ENCODE results near the gene CAMTA1. TPM values are rescaled to one million over a fixed set of nuclear protein-coding genes. Genes with fewer than 3 reads are reported as not detected.

Gene CAMTA1
- total RNA-seq, 1 donor from 2014 or later, result 62.9 TPM

GRCh38 chr1:7218210-7218832 is 433.1 kb downstream of the CAMTA1 start:
- DNase-seq (ENCODE audit: extremely low spot score in 2 of 2), result no peak
- Histone ChIP-seq H3K4me1 (no peaks in the 10 kb centered on the region), H3K27me3 (no peaks in the 10 kb centered on the region), H3K36me3 (no peaks in the 10 kb centered on the region), H3K27ac (no peak overlapping the region), H3K9me3 (no peaks in the 10 kb centered on the region), H3K4me3 (no peak overlapping the region)
- intact Hi-C loops (cut with DNase I), result no loop called here
- TF ChIP-seq, protein P1, sequence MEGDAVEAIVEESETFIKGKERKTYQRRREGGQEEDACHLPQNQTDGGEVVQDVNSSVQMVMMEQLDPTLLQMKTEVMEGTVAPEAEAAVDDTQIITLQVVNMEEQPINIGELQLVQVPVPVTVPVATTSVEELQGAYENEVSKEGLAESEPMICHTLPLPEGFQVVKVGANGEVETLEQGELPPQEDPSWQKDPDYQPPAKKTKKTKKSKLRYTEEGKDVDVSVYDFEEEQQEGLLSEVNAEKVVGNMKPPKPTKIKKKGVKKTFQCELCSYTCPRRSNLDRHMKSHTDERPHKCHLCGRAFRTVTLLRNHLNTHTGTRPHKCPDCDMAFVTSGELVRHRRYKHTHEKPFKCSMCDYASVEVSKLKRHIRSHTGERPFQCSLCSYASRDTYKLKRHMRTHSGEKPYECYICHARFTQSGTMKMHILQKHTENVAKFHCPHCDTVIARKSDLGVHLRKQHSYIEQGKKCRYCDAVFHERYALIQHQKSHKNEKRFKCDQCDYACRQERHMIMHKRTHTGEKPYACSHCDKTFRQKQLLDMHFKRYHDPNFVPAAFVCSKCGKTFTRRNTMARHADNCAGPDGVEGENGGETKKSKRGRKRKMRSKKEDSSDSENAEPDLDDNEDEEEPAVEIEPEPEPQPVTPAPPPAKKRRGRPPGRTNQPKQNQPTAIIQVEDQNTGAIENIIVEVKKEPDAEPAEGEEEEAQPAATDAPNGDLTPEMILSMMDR (IDR thresholded peaks at IDR 0.05), result peak in 2 of 3 experiments; percentile 26 to 43
- no peak for TF ChIP-seq POLR2AphosphoS5 (IDR thresholded peaks at IDR 0.05; ENCODE audit: insufficient read depth in 1 of 2, low read depth in 1 of 2)
- TF ChIP-seq POLR2A (IDR thresholded peaks at IDR 0.05), result no peak

- intact Hi-C loops (cut with DNase I), result no loop called here
- no peaks in the 10 kb centered on the region for H3K4me1 ChIP-seq
- H3K36me3 ChIP-seq, result no peaks in the 10 kb centered on the region
- no peak overlapping the region for H3K4me3 ChIP-seq
- TF ChIP-seq POLR2A (IDR thresholded peaks at IDR 0.05) (no peak), POLR2AphosphoS5 (IDR thresholded peaks at IDR 0.05; ENCODE audit: insufficient read depth in 1 of 2, low read depth in 1 of 2) (no peak)
- TF ChIP-seq, protein P1 (IDR thresholded peaks at IDR 0.05), result no peak
- DNase-seq (ENCODE audit: extremely low spot score in 2 of 2), result no peak
- H3K27me3 ChIP-seq, result no peaks in the 10 kb centered on the region
- H3K9me3 ChIP-seq, result no peaks in the 10 kb centered on the region
- H3K27ac ChIP-seq, result no peak overlapping the region
These were observed 433.8 kb downstream of the CAMTA1 start for GRCh38 chr1:7219031-7219430.

GRCh38 chr1:7220007-7220406 is 434.8 kb downstream of the CAMTA1 start:
- intact Hi-C loops (cut with DNase I), result no loop called here
- no peaks in the 10 kb centered on the region for H3K4me1 ChIP-seq
- H3K27ac ChIP-seq, result no peak overlapping the region
- DNase-seq (ENCODE audit: extremely low spot score in 2 of 2), result no peak
- TF ChIP-seq POLR2A (IDR thresholded peaks at IDR 0.05), result no peak
- no peak for TF ChIP-seq POLR2AphosphoS5 (IDR thresholded peaks at IDR 0.05; ENCODE audit: insufficient read depth in 1 of 2, low read depth in 1 of 2)
- TF ChIP-seq, protein P1 (IDR thresholded peaks at IDR 0.05), result no peak
- no peaks in the 10 kb centered on the region for H3K9me3 ChIP-seq
- no peaks in the 10 kb centered on the region for H3K27me3 ChIP-seq
- H3K4me3 ChIP-seq, result no peak overlapping the region
- H3K36me3 ChIP-seq, result no peaks in the 10 kb centered on the region

DNA sequence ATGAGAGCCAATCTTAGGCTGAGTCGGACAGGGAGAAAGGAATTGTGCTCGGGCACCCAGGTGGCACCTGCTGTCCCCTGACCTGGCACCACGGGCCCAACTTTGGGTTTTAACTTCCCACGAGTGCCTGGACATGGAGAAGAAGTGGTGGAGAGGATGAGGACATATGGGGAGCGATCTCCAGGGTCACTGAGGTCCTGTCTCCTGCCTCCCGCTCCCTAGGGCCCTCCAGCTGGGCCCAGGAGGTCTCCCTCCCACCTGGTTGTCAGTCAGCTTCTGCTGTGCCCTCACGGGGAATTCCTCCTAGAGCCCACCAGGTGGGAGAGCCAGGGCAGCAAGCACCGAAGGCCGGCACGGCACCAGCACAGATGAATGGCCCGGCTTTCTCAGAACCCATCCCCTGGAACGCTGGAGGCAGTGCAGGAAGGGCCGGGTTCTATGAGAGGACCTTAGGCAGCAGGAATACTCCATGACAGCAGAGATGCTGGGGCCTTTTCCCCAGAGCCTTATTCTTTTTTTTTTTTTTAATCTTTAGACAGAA is 435.5 kb downstream of the CAMTA1 start:
- Histone ChIP-seq H3K27me3 (no peaks in the 10 kb centered on the region), H3K9me3 (no peaks in the 10 kb centered on the region), H3K4me1 (no peaks in the 10 kb centered on the region), H3K36me3 (no peaks in the 10 kb centered on the region), H3K4me3 (no peak overlapping the region), H3K27ac (no peak overlapping the region)
- intact Hi-C loops (cut with DNase I), result no loop called here
- no peak for TF ChIP-seq POLR2A (IDR thresholded peaks at IDR 0.05)
- TF ChIP-seq POLR2AphosphoS5 (IDR thresholded peaks at IDR 0.05; ENCODE audit: insufficient read depth in 1 of 2, low read depth in 1 of 2), result no peak
- TF ChIP-seq, protein P1 (IDR thresholded peaks at IDR 0.05), result no peak
- no peak for DNase-seq (ENCODE audit: extremely low spot score in 2 of 2)
